Right ventricle myocardium inferior (tissue), 1 donor: ENCODE results near the gene CDK19. TPM values are rescaled to one million over a fixed set of nuclear protein-coding genes. Genes with fewer than 3 reads are reported as not detected.
"Not testable (repeated sequence)": the region's sequence is repeated elsewhere in the genome, so short reads cannot be mapped to it uniquely, and the experiment has no call there.

ENCODE experiments used
- ATAC-seq: fragments of 200-7000 bp; cut with Tn5 transposase; one replicate; pipeline ENCODE4 v1.9.1; 2020; ENCODE audit warnings: mild to moderate bottlenecking, moderate library complexity
- DNase-seq: peaks from one replicate; pipeline ENCODE4 v3.0.0; 2021; ENCODE audit errors: missing footprints
- intact Hi-C: fragments of 100-400 bp; cut with DNase I; formaldehyde crosslinking; loops from one replicate; pipeline ENCODE4 v1.11.0; 2022
- total RNA-seq: library from RNA; stranded (reverse); fragmentation: NEBNext Ultra II Directional; extraction: Animal tissue kit (Norgen Biotek cat#: 25700); gene quantifications from one replicate; pipeline ENCODE4 v1.2.1, GENCODE V29; 2021
- donor health status: DM: no; HTN: yes; CAD: no; lungs with severe emphysema.

Gene CDK19
- total RNA-seq, 1 donor from 2014 or later, result 11.5 TPM

DNA sequence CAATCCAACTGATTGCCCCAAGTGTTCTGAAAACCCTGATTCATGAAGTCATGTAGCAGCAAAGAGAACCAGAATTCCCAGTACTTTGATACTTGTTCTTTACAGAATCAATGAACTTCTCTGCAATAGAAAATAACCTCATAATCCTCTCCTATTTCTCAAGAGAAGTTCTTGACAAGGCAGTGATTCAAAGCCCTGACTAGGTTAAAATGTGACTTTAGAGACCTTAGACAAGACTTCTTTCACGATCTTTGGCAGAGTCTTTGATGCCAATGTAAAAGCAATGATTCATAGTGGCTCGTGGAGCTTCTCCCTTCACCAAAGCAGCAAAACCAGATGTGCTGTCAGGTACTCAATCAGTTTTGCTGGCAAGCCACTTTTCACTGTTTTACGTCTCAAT is 95.2 kb downstream of the CDK19 start:
- ATAC-seq (no peak), DNase-seq (no peak)
- intact Hi-C loops, result no loop called here

DNA sequence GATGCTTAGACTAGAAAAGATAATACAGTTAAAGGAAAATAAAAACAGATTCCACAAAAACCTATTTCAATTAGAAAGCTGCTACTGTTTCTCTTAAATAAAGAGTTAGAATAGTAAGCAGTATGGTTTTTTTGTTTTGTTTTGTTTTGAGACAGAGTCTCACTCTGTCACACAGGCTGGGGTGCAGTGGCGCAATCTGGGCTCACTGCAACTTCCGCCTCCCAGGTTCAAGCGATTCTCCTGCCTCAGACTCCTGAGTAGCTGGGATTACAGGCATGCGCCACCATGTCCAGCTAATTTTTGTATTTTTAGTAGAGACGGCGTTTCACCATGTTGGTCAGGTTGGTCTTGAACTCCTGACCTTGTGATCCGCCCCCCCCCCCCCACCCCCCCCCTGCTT is 95.7 kb downstream of the CDK19 start:
- intact Hi-C loops, ATAC-seq, DNase-seq: not testable (repeated sequence)

DNA sequence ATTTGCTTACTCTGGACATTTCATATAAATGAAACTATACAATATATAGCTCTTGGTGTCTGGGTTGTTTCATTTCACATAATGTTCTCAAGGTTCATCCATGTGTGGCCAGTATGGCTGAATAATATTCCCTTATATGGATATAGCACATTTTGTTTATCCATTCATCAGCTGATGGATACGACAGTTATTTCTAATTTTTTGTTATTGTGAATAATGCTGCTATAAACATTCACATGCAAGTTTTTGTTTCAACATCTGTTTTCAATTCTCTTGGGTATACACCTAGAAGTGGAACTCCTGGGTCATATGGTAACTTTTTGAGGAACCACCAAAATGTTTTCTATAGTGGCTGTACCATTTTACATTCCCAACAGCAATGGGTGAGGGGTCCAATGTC is 101.1 kb downstream of the CDK19 start:
- ATAC-seq (no peak), DNase-seq (no peak)
- intact Hi-C loops, result no loop called here

DNA sequence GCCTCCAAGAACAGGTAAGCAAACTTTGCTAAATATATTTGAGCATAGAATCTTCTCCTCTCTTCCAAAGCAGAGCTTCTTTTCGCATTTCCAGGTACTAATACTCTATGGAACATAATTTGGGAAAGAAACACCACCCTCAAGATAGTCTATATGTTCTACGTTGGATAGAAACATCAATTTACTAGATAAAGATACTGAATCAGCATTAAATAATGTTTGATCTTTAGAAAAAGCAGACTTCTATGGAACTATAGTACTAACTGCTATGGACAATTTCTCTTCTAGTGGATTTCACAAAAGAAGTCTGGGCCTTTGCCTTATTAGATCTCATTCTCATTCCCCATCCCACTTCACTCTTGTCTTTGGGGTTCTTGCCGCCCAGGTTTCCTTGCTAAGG is 103.0 kb downstream of the CDK19 start:
- DNase-seq (no peak), ATAC-seq (no peak)
- intact Hi-C loops, result no loop called here

DNA sequence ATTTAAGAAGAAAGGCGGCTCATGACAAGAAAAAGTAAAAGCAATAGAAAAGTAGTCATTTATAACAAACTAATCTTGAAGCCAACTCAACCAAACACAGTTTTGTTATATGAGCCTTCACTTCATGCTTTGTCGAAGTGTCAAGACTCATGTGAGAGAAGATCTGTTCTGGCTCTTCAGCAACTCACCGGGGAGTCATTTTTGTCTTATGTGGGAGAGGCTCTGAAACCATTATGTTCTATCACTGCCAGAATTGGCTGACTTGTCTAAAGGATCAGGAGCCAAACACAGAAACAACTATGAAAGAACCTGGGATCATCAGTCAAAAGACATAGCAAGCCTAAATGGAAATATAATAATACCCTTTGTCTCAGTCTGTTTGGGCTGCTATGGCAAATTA is 105.2 kb downstream of the CDK19 start:
- no peak for ATAC-seq
- DNase-seq, result no peak
- intact Hi-C loops, result no loop called here

DNA sequence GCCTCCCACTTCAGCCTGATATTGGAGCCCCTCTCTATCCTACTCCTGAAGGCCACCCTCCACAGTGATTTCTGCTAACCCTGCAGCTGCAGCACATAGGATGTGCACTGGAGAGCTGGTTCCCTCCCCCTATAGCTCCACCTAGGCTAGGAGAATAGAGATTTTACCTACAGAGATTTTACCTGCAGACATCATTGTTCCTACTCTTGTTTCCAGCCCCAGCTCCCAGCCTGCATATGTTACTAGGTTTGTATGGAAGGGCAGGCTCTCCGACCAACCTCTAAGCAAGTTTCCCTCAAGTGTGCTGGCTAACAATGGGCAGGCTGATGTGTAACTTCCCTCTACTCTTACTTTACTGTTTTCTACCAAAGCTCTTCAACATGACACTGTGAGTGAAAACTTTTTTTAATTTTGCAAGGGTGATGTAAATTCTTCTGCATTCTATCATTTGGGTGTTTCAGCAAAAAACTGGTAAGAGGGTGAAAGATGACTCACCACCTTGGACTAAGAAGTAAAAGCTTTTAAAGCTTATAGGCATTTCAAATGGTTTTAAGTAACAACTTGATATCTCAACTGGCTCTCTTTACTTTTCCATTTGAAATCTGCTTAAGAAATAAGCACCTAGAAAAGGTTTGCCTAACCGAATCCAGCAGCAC is 106.8 kb downstream of the CDK19 start:
- DNase-seq (no peak), ATAC-seq (no peak)
- intact Hi-C loops, result no loop called here

DNA sequence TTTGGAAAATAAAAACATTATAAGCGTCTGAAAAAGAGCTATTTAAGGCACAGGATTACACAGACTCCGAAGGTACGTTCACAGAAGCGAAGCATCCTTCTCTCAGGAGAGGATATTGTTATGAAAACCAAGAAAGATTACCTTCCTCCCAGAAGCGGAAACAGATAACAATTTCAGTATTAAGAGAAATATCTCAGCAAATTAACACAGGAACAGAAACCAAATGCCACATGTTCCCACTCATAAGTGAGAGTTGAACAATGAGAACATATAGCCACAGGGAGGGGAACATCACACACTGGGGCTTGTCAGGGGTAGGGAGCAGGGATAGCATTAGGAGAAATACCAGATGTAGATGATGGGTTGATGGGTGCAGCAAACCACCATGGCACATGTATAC is 109.7 kb downstream of the CDK19 start:
- intact Hi-C loops, result no loop called here
- no peak for DNase-seq
- no peak for ATAC-seq

DNA sequence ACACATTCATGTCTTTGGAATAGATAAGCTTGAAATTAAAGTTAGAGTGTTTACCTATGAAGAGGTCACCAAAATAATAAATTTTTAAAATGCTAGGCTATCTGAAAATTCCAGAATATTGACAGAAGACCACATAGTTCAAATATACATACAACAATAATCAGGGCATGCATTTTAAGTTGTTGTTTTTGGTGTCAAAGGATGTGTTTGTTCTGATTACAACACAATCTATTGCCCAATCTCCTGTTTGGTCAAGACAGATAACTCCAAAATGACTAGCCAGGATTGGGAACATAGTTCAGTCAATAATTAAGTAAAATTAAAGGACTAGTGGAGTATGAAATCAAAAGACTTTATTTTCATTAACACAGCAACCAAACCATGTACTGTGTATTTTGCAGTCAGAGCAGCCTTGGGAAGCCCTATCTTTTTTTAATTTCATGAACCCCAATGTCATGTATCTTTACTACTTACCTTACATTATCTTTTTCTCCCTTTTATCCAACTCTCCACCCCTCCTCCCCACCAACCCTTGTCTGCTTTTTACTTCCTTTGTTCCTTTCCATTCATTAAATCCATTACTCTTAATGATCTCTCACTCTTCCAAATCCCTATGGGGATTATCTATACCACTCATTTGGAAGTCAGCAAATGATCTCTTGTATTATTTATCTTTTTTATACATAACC is 111.2 kb downstream of the CDK19 start:
- intact Hi-C loops, result no loop called here
- no peak for DNase-seq
- no peak for ATAC-seq

DNA sequence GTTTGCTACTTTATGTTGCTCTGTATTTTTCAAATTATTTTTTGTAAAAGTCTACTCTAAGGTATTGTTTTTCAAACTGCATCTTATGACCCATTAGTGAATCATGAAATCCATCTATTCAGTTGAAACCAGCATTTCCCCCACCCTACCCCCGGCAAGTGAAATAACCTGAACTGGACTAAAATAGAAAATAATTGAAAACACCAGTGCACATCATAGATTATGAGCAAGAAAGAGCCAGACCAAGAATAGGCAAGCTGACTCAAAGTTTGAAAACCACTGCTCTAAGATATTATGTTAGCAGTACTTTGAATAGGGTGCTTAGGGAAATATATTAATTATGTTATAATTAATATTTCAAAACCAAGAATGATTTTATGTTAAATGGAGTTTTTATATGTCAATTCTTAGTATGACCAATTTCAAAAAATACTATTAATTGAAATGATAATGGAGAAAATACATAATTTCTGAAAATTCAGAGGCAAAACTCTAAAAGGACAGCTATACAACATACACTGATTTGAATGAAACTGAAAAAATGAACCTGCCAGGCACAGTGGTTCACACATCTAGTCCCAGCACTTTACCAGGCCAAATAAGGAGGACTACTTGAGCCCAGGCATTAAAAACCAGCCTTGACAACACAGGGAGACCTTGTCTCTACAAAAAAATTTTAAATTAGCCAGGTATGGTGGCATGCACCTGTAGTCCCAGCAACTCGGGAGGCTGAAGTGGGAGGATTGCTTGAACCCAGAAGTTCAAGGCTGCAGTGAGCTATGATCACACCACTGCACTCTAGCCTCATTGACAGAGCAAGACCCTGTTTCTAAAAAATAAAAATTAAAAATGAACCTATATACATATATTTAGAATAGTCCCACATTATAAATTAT is 112.0 kb downstream of the CDK19 start:
- DNase-seq (no peak), ATAC-seq (no peak)
- intact Hi-C loops, result no loop called here

DNA sequence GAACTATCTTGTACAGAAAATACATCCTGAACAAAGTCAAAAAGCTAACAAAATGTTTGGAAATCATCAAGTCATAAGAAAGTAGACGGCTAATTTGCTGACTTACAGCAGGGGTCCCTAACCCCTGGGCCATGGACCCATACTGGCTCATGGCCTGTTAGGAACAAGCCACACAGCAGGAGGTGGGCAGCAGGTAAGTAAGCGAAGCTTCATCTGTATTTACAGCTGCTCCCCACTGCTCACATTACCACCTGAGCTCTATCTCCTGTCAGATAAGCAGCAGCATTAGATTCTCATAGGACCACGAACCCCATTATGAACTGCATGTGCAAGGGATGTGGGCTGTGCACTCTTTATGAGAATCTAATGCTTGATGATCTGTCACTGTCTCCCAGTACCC is 115.5 kb downstream of the CDK19 start:
- intact Hi-C loops, result no loop called here
- no peak for ATAC-seq

DNA sequence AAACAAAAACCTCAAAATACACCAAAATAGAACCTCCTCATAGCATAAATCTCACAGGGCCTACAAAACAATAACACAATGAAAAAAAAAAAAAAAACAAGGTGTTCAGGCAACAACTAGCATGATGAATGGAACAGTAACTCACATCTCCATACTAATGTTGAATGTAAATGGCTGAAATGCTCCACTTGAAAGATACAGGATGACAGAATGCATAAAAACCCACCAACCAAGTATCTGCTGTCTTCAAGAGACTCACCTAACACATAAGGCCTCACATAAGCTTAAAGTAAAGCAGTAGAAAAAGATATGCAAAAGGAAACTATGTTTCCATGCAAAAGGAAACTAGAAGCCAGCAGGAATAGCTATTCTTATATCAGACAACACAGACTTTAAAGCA is 121.3 kb downstream of the CDK19 start:
- DNase-seq, result no peak
- intact Hi-C loops, result no loop called here
- ATAC-seq, result no peak

More for the DNA sequence above, 115.5 kb downstream of the CDK19 start:
- no peak for DNase-seq

DNA sequence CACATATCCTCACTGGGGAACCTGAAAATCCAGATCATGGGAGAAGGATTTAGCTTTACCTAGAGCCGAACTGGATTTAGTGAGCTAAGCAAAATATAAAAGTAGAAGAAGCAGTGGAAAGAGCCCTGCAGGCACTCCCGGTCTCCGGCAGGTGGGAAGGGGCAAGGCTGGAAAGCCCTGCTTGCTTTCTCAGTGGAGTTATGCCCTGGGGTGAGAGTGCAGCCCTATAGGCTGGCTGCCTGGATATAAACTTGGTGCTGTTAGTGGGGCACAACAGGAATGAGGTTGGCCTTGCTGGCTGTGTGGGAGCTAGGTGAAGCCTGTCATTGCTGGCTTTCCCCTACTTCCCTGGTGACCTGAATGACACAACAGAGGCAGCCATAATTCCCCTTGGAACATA is 122.0 kb downstream of the CDK19 start:
- intact Hi-C loops, result no loop called here
- DNase-seq, result no peak
- no peak for ATAC-seq

DNA sequence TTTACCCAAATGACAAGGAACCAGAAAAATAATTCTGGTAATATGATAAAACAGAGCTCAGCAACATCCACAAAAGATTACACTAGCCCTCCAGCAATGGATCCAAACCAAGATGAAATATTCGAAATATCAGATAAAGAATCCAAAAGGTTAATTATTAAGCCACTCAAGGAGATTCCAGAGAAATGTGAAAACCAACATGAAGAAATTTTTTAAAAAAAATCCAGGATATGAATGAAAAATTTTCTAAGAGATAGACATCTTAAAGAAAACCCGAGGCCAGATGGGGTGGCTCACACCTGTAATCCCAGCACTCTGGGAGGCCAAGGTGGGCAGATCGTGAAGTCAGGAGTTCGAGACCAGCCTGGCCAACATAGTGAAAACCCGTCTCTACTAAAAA is 124.4 kb downstream of the CDK19 start:
- DNase-seq, result no peak
- intact Hi-C loops, result no loop called here
- no peak for ATAC-seq

DNA sequence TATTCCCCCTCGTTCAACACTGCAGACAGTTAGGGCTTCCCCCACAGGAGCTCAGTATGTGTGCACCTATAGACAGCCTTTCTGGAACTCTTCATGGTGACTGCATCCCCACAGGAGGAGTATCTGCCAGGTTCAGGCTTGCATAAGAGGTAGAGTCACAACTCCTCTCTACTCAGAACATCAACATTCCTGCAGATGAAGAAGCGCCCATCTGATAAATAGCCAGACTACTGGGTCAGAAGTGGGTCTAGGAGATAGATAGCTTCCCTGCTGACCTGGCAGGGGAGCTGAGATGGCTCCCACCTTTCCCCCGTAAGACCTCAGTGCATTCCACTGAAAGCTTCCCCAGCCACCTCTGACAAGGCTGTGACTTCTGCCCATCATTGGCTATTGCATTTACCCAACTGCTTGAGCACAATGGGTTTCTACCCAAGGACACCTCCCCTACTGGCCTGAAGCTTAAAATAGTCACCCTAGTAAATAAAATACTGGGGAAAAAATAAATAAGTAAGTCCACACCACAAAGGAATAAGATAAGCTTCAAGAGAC is 125.1 kb downstream of the CDK19 start:
- intact Hi-C loops, result no loop called here

DNA sequence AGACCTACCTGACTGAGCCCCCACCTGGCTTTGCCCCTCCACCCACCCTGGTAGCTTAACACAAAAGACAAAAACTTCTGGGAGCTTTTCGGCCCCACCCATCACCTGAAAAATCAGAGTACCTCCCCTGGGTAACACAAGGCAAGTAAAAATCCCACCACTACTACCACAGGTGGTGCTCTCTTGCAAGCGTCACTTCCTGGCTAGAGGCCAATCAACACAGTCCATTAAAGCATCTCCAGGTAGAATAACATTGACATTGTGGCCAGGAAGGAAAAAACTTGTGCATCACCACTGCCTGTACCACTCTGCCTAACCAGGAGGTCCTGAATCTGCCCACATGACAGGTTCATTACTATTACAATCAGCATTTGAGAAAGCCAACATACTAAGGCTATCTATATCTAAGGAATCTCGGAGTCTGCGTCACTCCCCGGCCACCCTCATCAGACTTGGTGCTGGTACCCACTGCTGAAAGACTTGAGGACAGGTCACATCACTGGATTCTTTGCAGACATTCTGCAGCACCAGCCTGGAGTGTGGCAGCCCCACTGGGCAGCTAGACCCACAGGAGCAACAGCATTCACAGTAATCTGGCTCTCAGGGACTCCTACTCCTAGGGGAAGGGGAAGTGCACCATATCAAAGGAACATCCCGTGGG is 125.9 kb downstream of the CDK19 start:
- ATAC-seq, result no peak
- intact Hi-C loops, result no loop called here
- no peak for DNase-seq

More for the DNA sequence above, 125.1 kb downstream of the CDK19 start:
- no peak for ATAC-seq
- no peak for DNase-seq

DNA sequence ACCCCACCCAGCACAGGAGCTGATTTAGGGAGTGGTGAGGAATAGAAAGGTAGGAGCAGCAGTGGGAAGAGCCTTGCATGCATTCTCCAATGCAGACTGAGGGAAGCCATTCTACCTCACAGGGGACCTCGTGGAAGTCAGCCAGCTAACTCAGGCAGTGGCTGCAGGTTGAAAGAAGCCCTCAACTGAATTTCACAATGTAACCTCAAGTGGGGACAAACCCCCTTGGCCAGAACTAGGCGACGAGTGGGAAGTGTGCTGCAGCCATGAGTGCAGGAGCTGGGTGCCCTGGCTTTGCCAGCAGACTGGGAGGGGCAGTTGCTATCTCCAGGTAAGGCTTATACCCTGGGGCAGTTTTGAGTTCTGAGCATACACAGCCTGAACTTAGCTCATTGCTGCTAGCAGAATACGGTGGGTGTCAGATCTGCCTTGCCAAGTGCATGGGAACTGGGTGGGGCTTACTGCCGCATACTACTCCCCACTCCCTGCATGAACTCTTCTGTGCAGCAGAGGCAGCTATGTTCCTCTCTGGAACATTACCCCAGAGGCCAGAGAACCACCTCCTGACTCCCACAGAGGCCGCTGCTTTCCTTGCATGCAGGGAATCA is 126.5 kb downstream of the CDK19 start:
- ATAC-seq (no peak), DNase-seq (no peak)
- intact Hi-C loops, result no loop called here

DNA sequence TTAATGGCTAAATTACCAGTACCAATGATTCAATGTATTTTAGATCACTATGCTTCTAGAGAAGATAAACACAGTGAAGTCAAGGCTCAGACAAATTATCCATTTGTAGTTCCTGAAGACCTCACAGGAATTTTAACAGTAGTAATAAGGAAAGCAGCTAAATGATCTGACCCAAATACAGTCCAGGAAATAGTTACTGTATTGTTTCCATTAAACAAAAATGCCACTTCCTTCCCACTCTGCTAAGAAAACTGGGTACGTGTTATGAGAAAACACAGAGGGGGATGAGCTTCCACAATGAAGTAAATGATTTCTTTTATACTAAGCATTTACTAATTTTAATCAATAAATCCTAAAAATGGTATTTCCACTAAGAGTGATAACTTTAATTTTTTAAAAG is 127.9 kb downstream of the CDK19 start:
- intact Hi-C loops, result no loop called here
- ATAC-seq (no peak), DNase-seq (no peak)

DNA sequence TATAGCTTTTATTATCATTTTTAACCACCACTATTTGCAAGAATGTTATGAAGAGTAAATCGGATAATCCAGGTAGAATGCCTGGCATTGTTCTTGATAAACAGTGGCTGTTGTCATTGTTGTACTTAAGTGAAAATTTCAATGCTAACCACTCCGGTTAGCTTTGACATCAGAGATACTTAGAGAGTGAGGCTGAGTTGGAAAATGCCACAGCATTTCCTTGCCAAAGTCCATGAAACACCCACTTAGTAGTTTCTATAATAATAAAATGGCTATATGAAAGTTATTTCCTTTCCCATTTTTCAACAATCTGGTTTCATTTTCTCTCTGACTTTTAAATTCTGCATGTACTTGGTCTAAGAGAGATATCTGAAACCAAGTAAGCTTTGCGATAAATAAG is 132.0 kb downstream of the CDK19 start:
- ATAC-seq (no peak), DNase-seq (no peak)
- intact Hi-C loops, result loop anchor here (2.0 to 5.0 kb wide), 4 partner anchors 134 to 314 kb away; partner anchors contain the start of gene CDK19
